GM12873 (cell line): ENCODE data around the gene CHTF18.
A peak's percentile ranks its signal among the peaks of the same experiment; 100 is the strongest.

Experiments
- CTCF ChIP-seq: IDR thresholded peaks from 2 replicates; pipeline ENCODE4 v1.5.1; 2012; ENCODE audit warnings: low read depth, mild to moderate bottlenecking, moderate library complexity, low read length, control low read depth; ENCODE audit not compliant: insufficient read depth; ENCODE audit errors: missing control alignments

Gene CHTF18

GRCh38 chr16:788399-789126 is at the start of gene CHTF18:
Gene CHTF18, plus strand, starts transcription at chr16:788620. Its CDS starts 65 bp downstream, at chr16:788685.
- TF ChIP-seq CTCF = no peak

GRCh38 chr16:739560-740458 is 48.6 kb upstream of the CHTF18 start:
- TF ChIP-seq CTCF = no peak

GRCh38 chr16:740459-740763 is 48.0 kb upstream of the CHTF18 start:
- no peak for TF ChIP-seq CTCF

- peak; percentile 93 for TF ChIP-seq CTCF
Measured at GRCh38 chr16:740764-741505, 47.5 kb upstream of the CHTF18 start, which contains the start of gene CIAO3. Gene CIAO3, minus strand, starts transcription at chr16:740997. Its CDS starts 12 bp downstream, at chr16:740985.

GRCh38 chr16:741986-742629 is 46.3 kb upstream of the CHTF18 start:
- no peak for TF ChIP-seq CTCF

- TF ChIP-seq CTCF = peak; percentile 45
Measured at GRCh38 chr16:743794-744500, 44.5 kb upstream of the CHTF18 start.
